HepG2 (cell line): Measurements from ENCODE around the gene DMGDH. TPM values are rescaled to one million over a fixed set of nuclear protein-coding genes. Genes with fewer than 3 reads are reported as not detected.

Source experiments
- ATAC-seq: fragments of 200-7000 bp; cut with Tn5 transposase; 3 replicates; pipeline ENCODE4 v1.9.1; 2020; ENCODE audit warnings: mild to moderate bottlenecking, moderate library complexity
- BruUV-seq: library from RNA; stranded (reverse); fragments of 400-500 nt; replicated peaks from 2 replicates; lab custom pipeline; 2021; lab: Mats Ljungman, UMichigan
- CTCF ChIA-PET: fragments of 300-600 bp; formaldehyde crosslinking; extraction: SDS; loops from one replicate; lab custom pipeline; 2021; ENCODE audit warnings: low total read pairs, inconsistent platforms, low intra/inter-chr PET ratio; lab: Yijun Ruan, JAX
- POLR2A ChIA-PET: fragments of 350-600 bp; sonication (Branson Sonifier 250); formaldehyde crosslinking; loops from one replicate; lab custom pipeline; 2020; ENCODE audit warnings: antibody characterized with exemption, inconsistent platforms; lab: Yijun Ruan, JAX
- DNase-seq: peaks from one replicate; pipeline ENCODE4 v3.0.0-alpha.2; 2015; ENCODE audit warnings: low spot score
- FAIRE-seq: peaks from 3 replicates; lab custom pipeline; 2011; peaks lifted over from hg19 to GRCh38; lab: Jason Lieb, UNC
- H2AFZ ChIP-seq: one replicate; pipeline ENCODE4 v1.6.1; 2011; ENCODE audit warnings: low read length, inconsistent platforms
- H3K27ac ChIP-seq: fragments of 300-600 bp; 3 replicates; pipeline ENCODE4 v1.8.0; 2011; ENCODE audit warnings: mixed run types, mild to moderate bottlenecking, mixed read lengths, low read length, inconsistent platforms; ENCODE audit not compliant: insufficient read depth; ENCODE audit errors: extremely low read length
- H3K27me3 ChIP-seq, 2 experiments: fragments of 200-600 bp in 1 of 2; 2 replicates in 1 of 2; 3 replicates in 1 of 2; pipeline versions ENCODE4 v1.6.0 to v1.8.0; 2011; ENCODE audit warnings: low read length in 2 of 2, mild to moderate bottlenecking in 2 of 2, moderate library complexity in 2 of 2, inconsistent platforms in 1 of 2; ENCODE audit not compliant: insufficient read depth in 2 of 2, control insufficient read depth in 1 of 2
- H3K36me3 ChIP-seq, 2 experiments: fragments of 200-600 bp in 1 of 2; replicated peaks in 1 of 2; 2 replicates in 1 of 2; 3 replicates in 1 of 2; pipeline versions ENCODE4 v1.5.1 to v1.8.0; 2011; ENCODE audit warnings: low read length in 2 of 2, inconsistent platforms in 1 of 2; ENCODE audit not compliant: insufficient read depth in 2 of 2, control insufficient read depth in 1 of 2
- H3K4me1 ChIP-seq: 2 replicates; pipeline ENCODE4 v1.5.1; 2012; ENCODE audit warnings: low read length, inconsistent platforms; ENCODE audit not compliant: insufficient read depth
- H3K4me2 ChIP-seq: 2 replicates; pipeline ENCODE4 v1.6.0; 2011; ENCODE audit warnings: low read depth, low read length, inconsistent platforms
- H3K4me3 ChIP-seq, 3 experiments: fragments of 200-600 bp in 1 of 3; sonication (generic), shearing (Covaris generic) in 1 of 3; replicated peaks in 1 of 3; 2 replicates each; pipeline ENCODE4 v1.5.1; 2011 to 2016; ENCODE audit warnings: low read length in 3 of 3, inconsistent platforms in 2 of 3, low read depth in 2 of 3, mild to moderate bottlenecking in 2 of 3, control low read depth in 1 of 3, mixed read lengths in 1 of 3; ENCODE audit not compliant: insufficient read depth in 1 of 3
- H3K79me2 ChIP-seq: one replicate; pipeline ENCODE4 v1.6.1; 2011; ENCODE audit warnings: low read length, inconsistent platforms; ENCODE audit not compliant: insufficient read depth
- H3K9ac ChIP-seq: 2 replicates; pipeline ENCODE4 v1.6.0; 2011; ENCODE audit warnings: mild to moderate bottlenecking, low read depth, low read length, inconsistent platforms; ENCODE audit not compliant: insufficient read depth
- H3K9me3 ChIP-seq: 2 replicates; pipeline ENCODE4 v1.5.1; 2012; ENCODE audit warnings: mild to moderate bottlenecking, low read length
- H4K20me1 ChIP-seq: 2 replicates; pipeline ENCODE4 v1.6.0; 2011; ENCODE audit warnings: inconsistent platforms, mild to moderate bottlenecking, low read length, moderate library complexity; ENCODE audit not compliant: insufficient read depth
- ARID2 ChIP-seq: sonication (generic); formaldehyde crosslinking; IDR thresholded peaks from 2 replicates; pipeline ENCODE4 v1.8.1; 2022; ENCODE audit warnings: mild to moderate bottlenecking, missing genetic modification reagents, borderline replicate concordance
- ZFP1 ChIP-seq: IDR thresholded peaks from 2 replicates; pipeline ENCODE4 v1.6.1; 2016
- ZMYM4 ChIP-seq: sonication (generic); formaldehyde crosslinking; IDR thresholded peaks from 2 replicates; pipeline ENCODE4 v1.8.1; 2023; ENCODE audit warnings: mild to moderate bottlenecking, missing genetic modification reagents
- ZNF121 ChIP-seq: sonication (generic); formaldehyde crosslinking; IDR thresholded peaks from 2 replicates; pipeline ENCODE4 v1.5.0; 2020; ENCODE audit warnings: mild to moderate bottlenecking, missing genetic modification reagents
- ZNF562 ChIP-seq: sonication (generic); formaldehyde crosslinking; IDR thresholded peaks from 2 replicates; pipeline ENCODE4 v1.8.0; 2022; ENCODE audit warnings: missing genetic modification reagents, borderline replicate concordance
- ZNF724P ChIP-seq: sonication (generic); formaldehyde crosslinking; IDR thresholded peaks from 2 replicates; pipeline ENCODE4 v1.8.0; 2022; ENCODE audit warnings: missing genetic modification reagents, borderline replicate concordance
- WGBS: methylation state at CpG from one replicate; pipeline ENCODE4 v1.1.6; 2017; ENCODE audit warnings: low lambda C conversion rate; 5-methylcytosine and 5-hydroxymethylcytosine counted together
- in situ Hi-C: cut with HindIII; loops from 2 replicates; pipeline ENCODE4 v1.10.0; 2017; ENCODE audit warnings: low pct_unique_long_range_greater_than_20kb; ENCODE audit not compliant: extremely low pct_ligation_motif_present
- intact Hi-C: fragments of 100-400 bp; cut with micrococcal nuclease; formaldehyde crosslinking; loops from one replicate; pipeline ENCODE4 v1.10.0; 2022; ENCODE audit not compliant: unreplicated experiment
- polyA plus RNA-seq, 8 experiments: library from polyadenylated mRNA; depleted of rRNA in 3 of 8; stranded (reverse) in 7 of 8; unstranded in 1 of 8; fragments of >200 nt; fragmentation: Illumina TruSeq in 4 of 8; extraction: Trizol in 4 of 8; gene quantifications; 2 replicates each; pipeline versions ENCODE4 v1.2.1 to v1.2.3, GENCODE V29; 2011 to 2016; ENCODE audit warnings: low read depth in 4 of 8, missing spikeins in 1 of 8, mixed read lengths in 1 of 8; ENCODE audit not compliant: insufficient read depth in 1 of 8
- total RNA-seq, 5 experiments: library from RNA; depleted of rRNA; stranded (reverse); fragments of >200 nt; fragmentation: Illumina TruSeq; extraction: Trizol; gene quantifications; 2 replicates each; pipeline ENCODE4 v1.2.3, GENCODE V29; 2016; ENCODE audit warnings: low read depth in 1 of 5
- TF ChIP-seq, protein P1 (sequence below): sonication (generic); formaldehyde crosslinking; IDR thresholded peaks from 2 replicates; pipeline ENCODE4 v1.4.0; 2020; ENCODE audit warnings: low read depth, mild to moderate bottlenecking, missing genetic modification reagents
- TF ChIP-seq, protein P2 (sequence below): sonication (generic); formaldehyde crosslinking; IDR thresholded peaks from 2 replicates; pipeline ENCODE4 v1.4.0; 2020; ENCODE audit warnings: missing genetic modification reagents, low read depth, mild to moderate bottlenecking, borderline replicate concordance

The DMGDH gene
- total and polyA plus RNA-seq, 2 of the 13 experiments (the other 11 are each of a cell fraction or from before 2014, with no cell fraction given), result 3.6 to 7.9 TPM

DNA sequence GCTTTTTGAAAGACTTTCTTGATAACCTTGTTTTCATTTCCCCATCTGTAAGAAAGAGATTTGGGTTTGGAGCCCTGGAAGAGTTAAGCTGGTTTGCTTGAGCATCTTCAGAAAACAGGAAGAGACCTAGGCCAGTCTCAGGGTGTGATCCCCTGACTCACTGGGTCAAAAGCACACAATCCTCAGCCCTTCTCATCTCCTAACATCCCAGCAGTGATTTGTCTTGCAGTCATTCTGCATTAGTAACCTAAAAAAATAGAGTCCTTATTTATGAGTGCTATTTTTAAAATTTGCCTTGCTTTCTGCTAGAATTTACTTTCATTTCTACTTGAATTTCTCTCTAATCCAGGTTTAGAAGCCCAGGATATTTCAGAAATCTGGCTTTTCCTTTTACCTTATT lies 68.0 kb downstream of the DMGDH start (continued):
- TF ChIP-seq ARID2 (CRISPR knock-in tag) (no peak), ZFP1 (no peak)

DNA sequence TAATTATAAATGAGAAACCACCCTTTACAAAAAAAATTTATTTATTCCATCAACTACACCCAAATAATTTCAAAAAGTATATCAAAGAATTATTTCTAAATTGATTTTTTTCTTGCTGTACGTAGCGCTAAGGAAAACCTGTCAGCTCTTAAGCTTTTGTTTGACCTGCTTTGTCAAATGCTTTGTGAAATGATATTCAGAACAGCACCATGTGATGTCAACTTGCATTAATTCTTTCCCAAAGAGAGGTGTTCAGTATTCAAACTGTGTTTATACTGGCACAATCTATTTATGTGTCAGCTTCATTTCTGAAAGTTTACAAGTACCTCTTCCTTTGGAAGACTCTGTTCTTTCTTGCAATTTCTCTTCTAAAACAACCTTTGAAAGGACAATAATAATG lies 72.4 kb downstream of the DMGDH start:
- in situ Hi-C loops, result no loop called here
- WGBS, result 96% methylated on average over 2 of the region's 2 CpGs
- no peaks in the 10 kb centered on the region for H3K27me3 ChIP-seq
- DNase-seq, result no peak
- H3K4me2 ChIP-seq, result no peak overlapping the region
- H3K4me3 ChIP-seq, result no peak overlapping the region
- BruUV-seq, result no TSS peak
- H3K4me1 ChIP-seq, result peaks cover 10% of the 10 kb centered on the region
- TF ChIP-seq ZNF724P (CRISPR knock-in tag) (no peak), ZNF121 (CRISPR knock-in tag) (no peak), ZMYM4 (CRISPR knock-in tag) (no peak), ZNF562 (CRISPR knock-in tag) (no peak)
- TF ChIP-seq, protein P1, sequence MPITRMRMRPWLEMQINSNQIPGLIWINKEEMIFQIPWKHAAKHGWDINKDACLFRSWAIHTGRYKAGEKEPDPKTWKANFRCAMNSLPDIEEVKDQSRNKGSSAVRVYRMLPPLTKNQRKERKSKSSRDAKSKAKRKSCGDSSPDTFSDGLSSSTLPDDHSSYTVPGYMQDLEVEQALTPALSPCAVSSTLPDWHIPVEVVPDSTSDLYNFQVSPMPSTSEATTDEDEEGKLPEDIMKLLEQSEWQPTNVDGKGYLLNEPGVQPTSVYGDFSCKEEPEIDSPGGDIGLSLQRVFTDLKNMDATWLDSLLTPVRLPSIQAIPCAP (CRISPR knock-in tag), result no peak
- TF ChIP-seq, protein P2, sequence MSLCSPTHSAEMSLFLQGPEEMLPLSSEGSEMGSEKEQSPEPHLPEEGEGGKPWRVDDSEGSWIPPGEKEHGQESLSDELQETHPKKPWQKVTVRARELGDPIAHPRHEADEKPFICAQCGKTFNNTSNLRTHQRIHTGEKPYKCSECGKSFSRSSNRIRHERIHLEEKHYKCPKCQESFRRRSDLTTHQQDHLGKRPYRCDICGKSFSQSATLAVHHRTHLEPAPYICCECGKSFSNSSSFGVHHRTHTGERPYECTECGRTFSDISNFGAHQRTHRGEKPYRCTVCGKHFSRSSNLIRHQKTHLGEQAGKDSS (CRISPR knock-in tag), result no peak
- intact Hi-C loops, result no loop called here
- ChIA-PET POLR2A (no interaction called here), CTCF (no interaction called here)
- H3K36me3 ChIP-seq, result no peaks in the 10 kb centered on the region
- no peak overlapping the region for H3K9ac ChIP-seq
- ATAC-seq, result no peak
- no peak overlapping the region for H2AFZ ChIP-seq
- no peaks in the 10 kb centered on the region for H3K9me3 ChIP-seq
- no peaks in the 10 kb centered on the region for H4K20me1 ChIP-seq
- no peak for FAIRE-seq
- H3K79me2 ChIP-seq, result no peaks in the 10 kb centered on the region
- no peak overlapping the region for H3K27ac ChIP-seq
